Liver (tissue), 9 donors: ENCODE measurements around the gene RNF5. TPM values are rescaled to one million over a fixed set of nuclear protein-coding genes. Genes with fewer than 3 reads are reported as not detected.
A peak's percentile ranks its signal among the peaks of the same experiment; 100 is the strongest.
"Not testable (repeated sequence)": the region's sequence is repeated elsewhere in the genome, so short reads cannot be mapped to it uniquely, and the experiment has no call there.

ENCODE experiments used
- DNase-seq: peaks from one replicate; pipeline ENCODE4 v3.0.0-alpha.2; 2017; ENCODE audit warnings: low spot score
- H3K27ac ChIP-seq, 2 donors: one replicate each; pipeline ENCODE4 v1.7.0; 2013; ENCODE audit warnings: inconsistent platforms in 2 of 2, low read length in 2 of 2, control low read depth in 1 of 2, low read depth in 1 of 2, mild to moderate bottlenecking in 1 of 2
- H3K27me3 ChIP-seq, 4 donors: one replicate each; pipeline versions ENCODE4 v1.6.1 to v1.7.0; 2013; ENCODE audit warnings: low read length in 3 of 4, inconsistent platforms in 1 of 4, mild to moderate bottlenecking in 1 of 4, moderate library complexity in 1 of 4; ENCODE audit not compliant: control insufficient read depth in 4 of 4, insufficient read depth in 4 of 4
- H3K36me3 ChIP-seq, 4 donors: one replicate each; pipeline versions ENCODE4 v1.6.1 to v1.7.0; 2013; ENCODE audit warnings: low read length in 3 of 4, mild to moderate bottlenecking in 3 of 4, low read depth in 1 of 4, moderate library complexity in 1 of 4; ENCODE audit not compliant: control insufficient read depth in 4 of 4, insufficient read depth in 3 of 4
- H3K4me1 ChIP-seq, 4 donors: one replicate each; pipeline versions ENCODE4 v1.6.1 to v1.7.0; 2013; ENCODE audit warnings: low read length in 3 of 4, mild to moderate bottlenecking in 3 of 4, moderate library complexity in 1 of 4; ENCODE audit not compliant: control insufficient read depth in 4 of 4, insufficient read depth in 4 of 4
- H3K4me3 ChIP-seq, 3 donors: one replicate each; pipeline versions ENCODE4 v1.6.1 to v1.7.0; 2013; ENCODE audit warnings: low read length in 3 of 3, control low read depth in 1 of 3, low read depth in 1 of 3, mild to moderate bottlenecking in 1 of 3
- H3K9ac ChIP-seq, 2 donors: one replicate each; pipeline ENCODE4 v1.7.0; 2013; ENCODE audit warnings: low read length in 2 of 2, mild to moderate bottlenecking in 2 of 2, moderate library complexity in 2 of 2, control low read depth in 1 of 2, low read depth in 1 of 2
- H3K9me3 ChIP-seq, 4 donors: one replicate each; pipeline versions ENCODE4 v1.6.1 to v1.7.0; 2013; ENCODE audit warnings: low read length in 3 of 4; ENCODE audit not compliant: control insufficient read depth in 4 of 4
- ATF3 ChIP-seq: IDR thresholded peaks from 2 replicates; pipeline ENCODE4 v1.6.1; 2016; ENCODE audit warnings: antibody characterized with exemption
- CTCF ChIP-seq: fragments of 150-350 bp; IDR thresholded peaks from 2 replicates; pipeline ENCODE4 v1.5.1; 2017; ENCODE audit warnings: improper control_type of control experiment, low read depth, low read length; ENCODE audit not compliant: missing input control
- FOXA1 ChIP-seq: IDR thresholded peaks from 2 replicates; pipeline ENCODE4 v1.6.1; 2016; ENCODE audit warnings: antibody characterized with exemption
- GABPA ChIP-seq, 2 donors: IDR thresholded peaks in 1 of 2; conservative IDR thresholded peaks in 1 of 2; 2 replicates each; pipeline ENCODE4 v1.6.1; 2016; ENCODE audit warnings: antibody characterized with exemption in 2 of 2, mild to moderate bottlenecking in 1 of 2, moderate library complexity in 1 of 2
- JUND ChIP-seq, 2 donors: IDR thresholded peaks; 2 replicates each; pipeline ENCODE4 v1.6.1; 2016; ENCODE audit warnings: antibody characterized with exemption in 2 of 2
- MAX ChIP-seq: IDR thresholded peaks from 2 replicates; pipeline ENCODE4 v1.6.1; 2016; ENCODE audit warnings: antibody characterized with exemption
- NR2F2 ChIP-seq: IDR thresholded peaks from 2 replicates; pipeline ENCODE4 v1.6.1; 2016; ENCODE audit warnings: antibody characterized with exemption
- REST ChIP-seq: IDR thresholded peaks from 2 replicates; pipeline ENCODE4 v1.6.1; 2016; ENCODE audit warnings: antibody characterized with exemption, mild to moderate bottlenecking
- SP1 ChIP-seq: IDR thresholded peaks from 2 replicates; pipeline ENCODE4 v1.6.1; 2018; ENCODE audit warnings: antibody characterized with exemption, mild to moderate bottlenecking
- WGBS: extraction: QIAGEN DNeasy Blood & Tissue Kit; methylation state at CpG from one replicate; pipeline ENCODE4 v1.1.7; 2013; 5-methylcytosine and 5-hydroxymethylcytosine counted together
- polyA plus RNA-seq, 2 donors: library from polyadenylated mRNA; stranded (reverse) in 1 of 2; unstranded in 1 of 2; fragments of 200-250 nt in 1 of 2; fragments of >200 nt in 1 of 2; fragmentation: Nextera tagmentation in 1 of 2; extraction: Ambion mirVana in 1 of 2; gene quantifications; one replicate each; pipeline versions ENCODE4 v1.2.1 to v1.2.3, GENCODE V29; 2013 to 2015
- total RNA-seq, 2 donors: library from RNA; depleted of rRNA; stranded (reverse); fragments of >200 nt; gene quantifications; one replicate each; pipeline ENCODE4 v1.2.3, GENCODE V29; 2014
- donor health status: healthy.
- donor health status: healthy.
- donor health status: healthy.
- donor health status: healthy.
- donor health status: healthy.

The RNF5 gene
- total and polyA plus RNA-seq, 4 donors: 51.5 to 85.9 (median 61.0) TPM

GRCh38 chr6:32192608-32193039, 14.4 kb downstream of the RNF5 start, which contains the start of gene GPSM3:
GPSM3 (minus strand) TSS chr6:32192643; CDS start chr6:32192513, 130 bp downstream.
- Histone ChIP-seq H3K27ac (peak within 1 kb of the TSS; percentile 75 to 97), H3K4me1 (peaks cover 8 to 45% (median 29%) of the 10 kb centered on the region in 4 donors), H3K9ac (peak within 1 kb of the TSS; percentile 54 to 73), H3K9me3 (no peaks in the 10 kb centered on the region), H3K27me3 (no peaks in the 10 kb centered on the region), H3K36me3 (peaks cover 0 to 2% (median 1%) of the 10 kb centered on the region in 4 donors), H3K4me3 (peak within 1 kb of the TSS in 2 of 3 donors; percentile 37 to 40)
- DNase-seq: no peak
- 48% methylated on average over 5 of the region's 5 CpGs for WGBS
- TF ChIP-seq ATF3: no peak
- TF ChIP-seq CTCF: no peak
- no peak for TF ChIP-seq SP1
- no peak for TF ChIP-seq MAX
- no peak for TF ChIP-seq REST
- no peak for TF ChIP-seq NR2F2
- no peak for TF ChIP-seq FOXA1
- TF ChIP-seq GABPA (IDR thresholded peaks at IDR 0.05 in 1 of 2, conservative IDR thresholded peaks at IDR 0.05 in 1 of 2): peak; percentile 33 to 36

- not testable (repeated sequence) for H3K27me3 ChIP-seq, H3K4me3 ChIP-seq, DNase-seq, H3K9ac ChIP-seq, H3K36me3 ChIP-seq, H3K9me3 ChIP-seq
- Histone ChIP-seq H3K27ac (peak overlapping the region; percentile 75 to 97), H3K4me1 (peaks cover 8 to 42% (median 26%) of the 10 kb centered on the region in 4 donors)
- 80% methylated on average over 13 of the region's 13 CpGs for WGBS
Observed at GRCh38 chr6:32193096-32193495, 14.9 kb downstream of the RNF5 start.

- no peak for DNase-seq
- TF ChIP-seq JUND (IDR thresholded peaks at IDR 0.05): no peak
- no peak for TF ChIP-seq SP1
- no peak overlapping the region for H3K9ac ChIP-seq
- H3K27ac ChIP-seq: peak overlapping the region; percentile 82 to 99
- H3K27me3 ChIP-seq: no peaks in the 10 kb centered on the region
- WGBS: 94% methylated on average over 4 of the region's 4 CpGs
- no peaks in the 10 kb centered on the region for H3K9me3 ChIP-seq
- peaks cover 3 to 34% (median 17%) of the 10 kb centered on the region in 4 donors for H3K4me1 ChIP-seq
- H3K4me3 ChIP-seq: no peak overlapping the region
- no peaks in the 10 kb centered on the region for H3K36me3 ChIP-seq
Observed at GRCh38 chr6:32194388-32194787, 16.2 kb downstream of the RNF5 start.
